IPS-18c (cell line): Measurements from ENCODE around the gene VARS2.
"Not testable (repeated sequence)": the region's sequence is repeated elsewhere in the genome, so short reads cannot be mapped to it uniquely, and the experiment has no call there.

Experiments
- H3K4me3 ChIP-seq: 2 replicates; pipeline ENCODE4 v1.7.0; 2013; ENCODE audit warnings: low read depth, mild to moderate bottlenecking, low read length, moderate library complexity; ENCODE audit not compliant: insufficient read depth
- H3K9me3 ChIP-seq: one replicate; pipeline ENCODE4 v1.6.1; 2013; ENCODE audit warnings: mild to moderate bottlenecking, low read length, moderate library complexity; ENCODE audit not compliant: control insufficient read depth, insufficient read depth

VARS2 gene

DNA sequence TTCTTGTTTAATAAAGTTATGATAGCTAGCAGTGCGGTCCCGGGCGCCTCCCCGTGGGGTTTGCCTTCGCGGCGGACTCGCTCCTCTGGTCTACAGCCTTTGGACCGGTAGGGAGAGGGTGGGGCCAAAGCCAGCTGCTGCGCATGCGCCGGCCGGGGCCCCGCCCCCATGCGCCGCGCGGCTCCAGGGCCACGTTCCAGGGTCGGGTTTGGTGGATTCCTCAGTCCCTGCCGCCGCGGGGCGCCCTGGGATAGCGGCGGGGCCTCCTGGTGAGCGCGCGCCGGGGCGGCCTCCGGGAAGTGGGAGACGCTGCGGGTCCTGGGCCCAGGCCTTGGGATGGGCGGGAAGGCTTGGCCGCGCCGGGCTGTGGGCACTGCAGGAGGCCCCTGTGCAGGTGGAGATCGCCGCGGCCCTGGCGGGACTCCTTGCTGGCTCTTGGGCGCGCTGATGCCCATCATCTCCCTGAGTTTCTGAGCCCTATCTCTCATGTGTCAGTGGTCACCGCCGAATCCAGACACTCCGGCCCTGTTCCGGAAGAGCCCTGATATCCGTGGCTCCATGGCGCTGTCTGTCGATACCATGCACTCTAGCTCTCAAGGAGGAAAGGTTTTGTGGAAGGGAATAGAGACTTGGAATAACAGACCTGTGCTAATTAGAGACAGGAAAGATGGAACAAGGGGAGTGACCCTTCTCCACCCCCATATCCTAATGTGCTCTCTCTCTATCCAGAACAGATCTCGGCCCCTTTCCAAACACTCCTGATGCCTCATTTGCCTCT lies at the start of gene VARS2:
Gene VARS2, plus strand, starts transcription at position 163 of the 778 bp plus-strand sequence. Its CDS starts 599 bp downstream, at position 762.
- Histone ChIP-seq H3K4me3 (peak within 1 kb of the TSS; percentile 70), H3K9me3 (no peaks in the 10 kb centered on the region)

DNA sequence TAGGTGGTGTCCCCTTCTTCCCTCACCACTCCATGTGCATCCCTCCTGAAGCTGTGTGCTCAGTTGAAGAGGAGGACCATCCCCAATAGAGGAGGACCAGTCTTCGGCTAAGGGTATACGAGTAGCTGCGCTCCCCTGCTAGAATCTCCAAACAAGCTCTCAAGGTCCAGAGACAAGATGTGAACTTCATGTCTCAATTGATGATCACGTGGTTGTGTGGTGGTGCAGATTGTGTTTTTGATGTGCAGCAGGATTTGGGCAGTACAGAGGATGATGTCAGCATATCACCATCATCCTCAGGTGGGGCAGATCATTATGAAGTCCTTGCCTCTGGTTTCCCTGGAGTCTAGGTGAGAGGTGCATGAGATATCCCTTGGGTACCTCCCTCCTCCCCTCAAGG lies 49.7 kb upstream of the VARS2 start:
- Histone ChIP-seq H3K9me3 (peaks cover 10% of the 10 kb centered on the region), H3K4me3 (no peak overlapping the region)

DNA sequence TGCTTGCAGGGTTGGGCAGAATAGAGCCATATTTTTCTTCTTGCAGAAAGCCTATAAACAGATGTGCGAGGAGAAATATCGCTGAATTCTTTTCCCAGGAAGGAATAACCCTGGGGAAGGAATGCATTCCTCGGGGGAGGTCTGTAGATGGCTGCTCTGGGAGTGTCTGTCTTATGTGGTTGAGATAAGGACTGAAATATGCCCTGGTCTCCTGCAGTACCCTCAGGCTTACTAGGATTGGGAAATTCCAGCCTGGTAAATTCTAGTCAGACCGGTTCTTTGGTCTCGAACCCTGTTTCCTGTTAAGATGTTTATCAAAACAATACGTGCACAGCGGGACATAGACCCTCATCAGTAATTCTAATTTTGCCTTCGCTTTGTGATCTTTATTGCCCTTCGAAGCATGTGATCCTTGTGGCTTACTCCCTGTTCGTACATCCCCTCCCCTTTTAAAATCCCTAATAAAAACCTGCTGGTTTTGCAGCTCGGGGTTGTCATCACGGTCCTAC lies 44.7 kb upstream of the VARS2 start:
- H3K9me3 ChIP-seq: peaks cover 12% of the 10 kb centered on the region
- H3K4me3 ChIP-seq: not testable (repeated sequence)

DNA sequence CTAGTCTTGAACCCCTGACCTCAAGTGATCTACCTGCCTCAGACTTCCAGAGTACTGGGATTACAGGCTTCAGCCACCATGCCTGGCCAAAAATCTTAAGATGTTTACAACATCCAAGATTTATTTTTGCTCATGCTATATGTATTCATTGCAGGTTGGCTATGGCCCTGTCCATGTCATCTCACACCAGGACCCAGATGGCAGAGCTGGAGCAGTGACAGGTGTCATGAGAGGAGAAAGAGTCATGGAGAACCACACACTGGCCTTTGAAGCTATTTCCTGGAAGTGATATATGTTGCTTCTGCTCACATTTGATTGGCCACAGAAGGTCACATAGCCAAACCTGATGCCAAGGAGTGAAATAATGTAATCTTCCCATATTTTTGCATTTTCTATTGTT lies 43.5 kb upstream of the VARS2 start:
- H3K4me3 ChIP-seq: no peak overlapping the region

DNA sequence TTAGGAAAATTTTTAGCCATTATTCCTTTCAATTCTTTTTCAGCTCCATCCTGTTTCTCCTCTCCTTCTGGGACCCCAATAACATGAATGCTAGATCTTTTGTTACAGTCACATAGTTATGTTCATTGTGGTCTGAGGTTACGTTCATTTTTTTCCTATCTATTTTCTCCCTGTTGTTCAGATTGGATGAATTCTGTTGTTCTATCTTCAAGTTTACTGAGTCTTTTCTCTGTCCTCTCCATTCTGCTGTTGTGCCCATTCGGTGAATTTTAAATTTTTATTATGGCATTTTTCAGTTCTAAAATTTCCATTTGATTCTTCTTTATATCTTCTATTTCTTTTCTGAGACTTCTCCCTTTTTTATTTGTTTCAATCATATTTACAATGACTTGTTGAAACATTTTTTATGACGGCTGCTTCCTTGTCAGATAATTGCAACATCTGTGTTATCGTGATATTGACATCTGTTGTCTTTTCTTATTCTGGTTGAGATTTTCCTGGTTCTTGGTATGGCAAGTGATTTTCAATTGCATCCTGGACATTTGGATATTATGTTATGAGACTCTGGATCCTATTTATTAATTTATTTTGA lies 42.4 kb upstream of the VARS2 start:
- Histone ChIP-seq H3K4me3 (no peak overlapping the region), H3K9me3 (peaks cover 12% of the 10 kb centered on the region)

More for the DNA sequence above, 43.5 kb upstream of the VARS2 start:
- peaks cover 12% of the 10 kb centered on the region for H3K9me3 ChIP-seq

DNA sequence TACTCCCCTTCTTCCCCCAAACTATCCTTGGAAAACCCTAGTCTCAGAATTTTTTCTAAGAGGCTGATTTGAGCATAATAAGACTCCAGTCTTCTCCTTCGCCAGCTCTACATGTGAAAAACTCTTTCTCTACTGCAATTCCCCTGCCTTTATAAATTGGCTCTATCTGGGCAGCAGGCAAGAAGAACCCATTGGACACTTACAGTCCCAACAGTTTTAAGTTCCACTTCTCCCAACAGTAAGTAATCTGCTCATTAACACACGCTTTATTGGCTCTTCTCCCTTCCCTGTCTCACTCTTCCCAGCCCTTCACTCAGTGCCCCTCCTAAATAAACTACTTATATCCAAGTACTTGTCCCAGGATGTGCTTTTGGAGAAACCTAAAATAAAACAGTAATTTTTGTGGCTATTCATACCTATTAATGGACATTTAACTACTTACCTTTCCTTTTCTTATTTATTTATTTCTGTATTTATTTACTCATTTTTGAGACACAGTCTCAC lies 40.8 kb upstream of the VARS2 start:
- H3K9me3 ChIP-seq: peaks cover 8% of the 10 kb centered on the region
- H3K4me3 ChIP-seq: no peak overlapping the region

DNA sequence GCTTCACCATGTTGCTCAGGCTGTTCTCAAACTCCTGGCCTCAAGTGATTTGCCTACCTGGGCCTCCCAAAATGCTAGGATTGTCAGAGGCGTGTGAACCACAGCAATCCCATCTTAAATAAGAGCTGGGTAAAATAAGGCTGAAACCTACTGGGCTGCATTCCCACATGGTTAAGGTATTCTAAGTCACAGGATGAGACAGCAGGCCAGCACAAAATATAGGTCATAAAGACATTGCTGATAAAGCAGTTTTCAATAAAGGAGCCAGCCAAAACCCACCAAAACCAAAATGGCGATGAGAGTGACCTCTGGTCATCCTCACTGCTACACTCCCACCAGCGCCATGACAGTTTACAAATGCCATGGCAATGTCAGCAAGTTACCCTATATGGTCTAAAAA lies 40.2 kb upstream of the VARS2 start:
- not testable (repeated sequence) for H3K4me3 ChIP-seq, H3K9me3 ChIP-seq

DNA sequence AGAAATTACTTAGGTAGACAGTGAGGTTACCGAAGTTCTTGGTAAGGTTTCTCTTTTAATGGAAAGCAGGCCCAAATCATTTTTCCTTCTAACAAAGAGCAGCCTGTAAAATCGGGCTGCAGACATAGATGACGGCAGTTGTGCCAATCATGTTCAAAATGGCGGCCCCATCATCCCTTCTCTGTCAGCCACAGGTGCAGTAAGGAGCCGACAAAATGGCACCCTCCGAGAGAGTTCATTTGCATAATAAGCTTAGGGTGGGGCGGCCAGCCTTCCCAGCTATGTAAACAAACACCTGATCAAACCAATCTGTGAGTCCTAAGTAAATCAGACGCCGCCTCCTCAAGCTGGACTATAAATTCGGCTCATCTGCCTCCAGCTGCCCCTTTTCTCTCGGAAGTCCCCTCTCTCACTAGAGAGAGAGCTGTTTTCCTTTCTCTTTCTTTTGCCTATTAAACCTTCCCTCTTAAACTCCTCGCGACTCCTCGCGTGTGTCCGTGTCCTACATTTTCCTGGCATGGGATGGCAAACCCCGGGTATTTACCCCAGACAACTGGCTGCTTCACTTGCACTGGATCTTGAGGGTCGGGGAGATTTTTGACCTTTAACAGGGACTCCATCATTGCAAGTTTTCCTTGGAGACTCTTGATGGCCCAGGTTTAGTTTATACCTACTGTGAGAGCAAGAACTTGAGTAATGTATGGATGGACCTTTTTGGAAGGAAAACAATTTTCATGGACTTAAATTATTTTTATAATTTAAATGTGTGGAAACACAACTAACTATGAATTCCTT lies 38.6 kb upstream of the VARS2 start:
- peaks cover 4% of the 10 kb centered on the region for H3K9me3 ChIP-seq
- no peak overlapping the region for H3K4me3 ChIP-seq

DNA sequence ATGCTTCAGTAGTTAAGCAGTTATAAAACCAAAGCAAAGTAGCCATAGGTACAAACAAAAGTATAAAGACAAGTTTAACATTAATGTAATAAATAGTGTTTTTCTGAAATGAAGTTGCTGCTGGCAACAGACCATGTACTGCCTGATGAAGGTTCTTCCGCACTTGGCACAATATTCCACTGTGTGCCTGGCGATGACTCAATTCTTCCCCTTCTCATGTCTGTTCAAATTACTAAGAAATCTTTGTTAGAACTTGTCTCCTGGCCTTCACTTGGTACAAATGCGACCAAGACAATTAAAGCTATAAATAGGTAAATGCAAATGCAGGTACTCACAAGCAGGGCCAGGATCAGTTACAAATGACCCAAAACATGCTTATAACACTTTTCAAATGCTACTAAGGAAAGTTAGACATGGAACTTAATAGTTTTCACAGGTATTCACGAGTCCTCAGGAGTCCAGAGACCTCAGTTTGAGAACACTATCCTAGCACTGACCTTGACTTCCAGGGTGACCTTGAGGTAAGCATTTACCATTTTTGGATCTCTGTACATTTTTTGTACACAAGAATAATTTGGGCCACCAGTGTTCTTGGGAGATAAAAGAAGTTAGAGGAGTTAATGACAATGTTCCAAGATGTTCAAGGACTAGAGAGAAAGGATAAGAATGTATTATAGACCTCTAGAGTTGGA lies 37.9 kb upstream of the VARS2 start:
- Histone ChIP-seq H3K4me3 (no peak overlapping the region), H3K9me3 (no peaks in the 10 kb centered on the region)

DNA sequence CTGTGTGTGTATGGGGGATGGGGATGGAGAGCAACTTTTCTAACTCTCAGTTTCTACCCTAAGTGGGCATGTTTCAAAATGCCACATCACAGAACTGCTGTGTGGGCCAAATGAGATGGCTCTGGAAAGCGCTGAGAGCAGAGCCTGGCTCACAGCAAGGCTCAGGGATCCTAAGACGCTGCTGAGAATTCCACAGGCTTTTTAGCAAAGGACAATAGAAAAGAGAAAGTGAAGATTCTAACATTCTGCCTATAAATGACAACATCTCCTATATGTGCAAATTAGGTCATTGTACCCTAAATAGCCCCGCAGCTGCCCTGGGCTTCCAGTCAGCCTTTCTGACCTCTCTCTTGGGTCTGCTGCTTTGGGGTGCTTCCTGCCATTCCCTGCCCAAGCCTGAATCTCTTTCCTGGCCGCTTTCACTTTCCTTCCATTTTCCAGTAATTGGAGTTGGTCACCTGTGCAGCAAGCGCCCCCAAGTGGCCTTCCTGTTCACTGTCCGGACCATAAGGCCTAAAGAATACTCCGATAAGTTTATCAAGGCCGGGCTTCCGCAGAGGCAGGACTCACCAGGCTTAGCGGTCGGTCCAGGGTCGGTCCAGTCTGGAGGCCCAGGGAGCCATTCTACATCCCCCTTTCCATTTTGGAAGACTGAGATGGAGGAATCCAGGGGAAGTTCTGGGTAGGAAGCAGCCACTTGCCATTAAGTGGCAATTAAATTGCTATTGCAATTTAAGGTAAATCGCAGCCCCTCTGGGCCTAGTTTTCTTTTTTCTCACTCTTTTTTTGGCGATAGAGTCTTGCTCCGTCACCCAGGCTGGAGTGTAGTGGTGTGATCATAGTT lies 36.4 kb upstream of the VARS2 start:
- no peaks in the 10 kb centered on the region for H3K9me3 ChIP-seq
- no peak overlapping the region; the same call in 1 of the 2 replicates for H3K4me3 ChIP-seq

DNA sequence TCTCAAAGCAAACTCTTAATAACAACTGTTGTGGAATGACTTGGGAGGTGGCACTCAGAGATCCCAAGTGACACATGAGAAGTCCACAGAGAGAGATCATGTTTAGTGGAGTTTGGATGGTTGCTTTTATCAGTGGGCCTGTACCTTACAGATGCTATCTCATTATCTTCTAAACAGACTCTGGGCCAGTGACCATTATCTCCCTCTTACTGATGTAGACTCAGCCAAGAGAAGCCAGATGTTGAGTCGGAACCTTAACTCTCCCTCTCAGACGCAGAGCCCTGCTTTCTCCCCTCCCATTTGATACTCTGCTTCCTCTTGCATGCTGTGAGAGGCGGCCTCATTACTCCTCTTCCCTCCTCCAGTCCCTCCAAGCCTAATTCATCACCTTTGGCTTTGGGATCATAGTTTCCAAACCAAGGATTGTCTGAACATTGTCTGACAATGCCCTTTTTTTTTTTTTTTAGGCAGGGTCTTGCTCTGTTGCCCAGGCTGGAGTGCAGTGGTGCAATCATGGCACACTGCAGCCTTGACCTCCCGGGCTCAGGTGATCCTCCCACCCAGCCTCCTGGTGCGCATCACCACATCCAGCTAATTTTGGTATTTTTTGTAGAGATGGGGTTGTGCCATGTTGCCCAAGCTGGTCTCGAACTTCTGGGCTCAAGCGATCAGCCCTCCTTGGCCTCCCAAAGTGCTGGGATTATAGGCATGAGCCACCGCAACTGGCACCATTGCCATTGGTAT lies 34.2 kb upstream of the VARS2 start:
- no peak overlapping the region for H3K4me3 ChIP-seq

DNA sequence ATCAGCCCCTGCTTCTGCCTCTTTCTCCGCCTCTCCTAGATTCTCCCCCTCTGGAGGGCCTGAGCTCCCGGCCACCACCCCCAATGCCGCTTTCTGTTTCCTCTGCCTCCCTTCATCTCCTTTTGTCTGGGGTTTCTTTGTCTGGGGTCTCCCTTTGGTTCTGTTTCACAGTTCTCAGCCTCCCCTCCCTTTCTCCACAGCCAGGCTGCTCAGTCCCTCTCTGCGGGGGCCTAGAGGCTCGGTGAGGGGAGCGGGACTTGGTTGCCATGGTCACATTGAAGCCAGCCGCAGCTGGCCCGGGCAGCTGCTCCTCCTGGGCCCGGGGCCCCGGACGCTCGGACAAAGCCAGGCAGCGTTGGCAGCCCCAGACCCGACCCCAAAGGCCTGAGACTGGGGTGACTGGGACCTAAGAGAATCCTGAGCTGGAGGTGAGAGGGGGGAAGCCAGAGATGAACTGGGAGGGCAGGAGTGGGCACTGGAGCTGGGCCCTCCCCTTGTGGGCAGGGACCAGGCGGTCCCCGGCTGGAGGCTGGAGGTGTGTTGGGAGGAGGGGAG lies 33.3 kb upstream of the VARS2 start:
- Histone ChIP-seq H3K4me3 (peak overlapping the region; percentile 42), H3K9me3 (no peaks in the 10 kb centered on the region)

More for the DNA sequence above, 34.2 kb upstream of the VARS2 start:
- no peaks in the 10 kb centered on the region for H3K9me3 ChIP-seq

DNA sequence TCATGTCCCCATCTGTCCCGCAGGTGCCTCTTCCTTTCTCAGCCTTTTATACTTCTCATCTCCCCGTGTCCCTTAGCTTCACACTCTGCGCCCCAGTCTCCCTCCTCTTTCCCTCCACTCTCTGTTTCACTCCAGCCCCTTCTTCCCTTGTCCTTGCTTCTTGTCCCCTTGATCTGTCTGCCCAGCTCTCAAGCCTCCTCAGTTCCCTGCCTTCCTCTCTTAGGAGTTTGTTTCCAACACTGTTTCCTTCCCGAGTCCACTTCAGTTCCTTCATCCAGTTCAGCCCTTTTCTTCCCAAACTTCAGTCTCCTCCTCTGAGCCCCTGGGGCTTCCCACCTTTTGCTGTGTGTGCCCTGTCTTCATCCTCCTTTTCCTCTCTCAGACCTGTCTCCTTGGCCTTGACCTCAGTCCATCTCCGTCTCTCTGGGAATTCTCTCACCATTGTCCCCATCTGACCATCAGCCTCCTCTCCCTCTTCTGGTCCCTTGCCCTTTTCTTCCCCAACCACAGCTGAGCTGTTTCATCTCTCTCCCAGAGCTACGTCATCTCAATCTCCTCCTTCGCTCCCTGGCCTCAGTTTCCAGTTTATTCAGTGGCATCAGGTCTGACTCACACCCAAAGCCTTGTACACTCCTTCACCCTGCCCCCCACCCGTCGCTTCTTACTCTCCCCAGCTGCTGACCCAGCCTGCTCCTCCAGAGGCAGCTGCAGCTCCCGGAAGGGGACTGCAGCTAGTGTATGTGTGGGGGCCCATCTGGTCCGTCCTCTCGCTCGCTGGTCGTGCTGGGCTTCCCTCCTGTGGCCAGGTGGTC lies 32.4 kb upstream of the VARS2 start:
- no peaks in the 10 kb centered on the region for H3K9me3 ChIP-seq
- peak overlapping the region; percentile 42 for H3K4me3 ChIP-seq

DNA sequence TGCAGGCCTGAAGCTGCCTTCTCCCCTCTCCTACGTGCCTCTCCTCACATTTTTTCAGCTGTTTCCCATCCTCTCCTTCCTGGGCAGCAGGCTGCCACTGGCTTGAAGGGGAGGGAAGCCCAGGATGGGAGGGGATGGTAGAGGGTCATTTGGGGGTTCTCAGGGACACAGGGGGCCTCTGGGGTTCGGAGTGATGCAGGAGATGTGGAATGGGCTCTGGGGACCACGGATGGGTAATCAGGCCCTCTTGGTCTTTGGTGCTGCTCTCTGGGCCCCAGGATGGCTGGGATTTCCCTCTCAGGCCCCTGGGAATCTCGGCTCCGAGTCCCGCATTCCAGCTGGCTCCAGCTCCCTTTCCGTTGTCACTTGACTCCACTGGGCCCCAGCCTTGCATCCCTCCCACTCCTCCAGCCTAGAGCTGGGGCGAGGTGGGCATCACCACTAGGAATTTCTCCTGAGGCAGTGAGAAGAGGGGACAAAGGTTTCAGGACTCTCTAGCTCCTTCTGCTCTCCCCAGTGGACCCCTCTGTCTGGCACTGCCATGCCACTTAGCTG lies 31.8 kb upstream of the VARS2 start:
- peak overlapping the region; percentile 42 for H3K4me3 ChIP-seq
- no peaks in the 10 kb centered on the region for H3K9me3 ChIP-seq
